LNCaP clone FGC (cell line): ENCODE data around the gene NDUFA11.

Experiments used
- DNase-seq: peaks from one replicate; pipeline ENCODE4 v3.0.0-alpha.2; 2011; ENCODE audit warnings: low read depth
- H3K4me3 ChIP-seq: 2 replicates; pipeline ENCODE4 v1.5.1; 2011; ENCODE audit warnings: mild to moderate bottlenecking, low read depth, low read length, control low read depth
- CTCF ChIP-seq: IDR thresholded peaks from 2 replicates; pipeline ENCODE4 v1.5.1; 2012; ENCODE audit warnings: mild to moderate bottlenecking; ENCODE audit not compliant: control insufficient read depth, insufficient read depth; ENCODE audit errors: extremely low read depth

Gene NDUFA11

DNA sequence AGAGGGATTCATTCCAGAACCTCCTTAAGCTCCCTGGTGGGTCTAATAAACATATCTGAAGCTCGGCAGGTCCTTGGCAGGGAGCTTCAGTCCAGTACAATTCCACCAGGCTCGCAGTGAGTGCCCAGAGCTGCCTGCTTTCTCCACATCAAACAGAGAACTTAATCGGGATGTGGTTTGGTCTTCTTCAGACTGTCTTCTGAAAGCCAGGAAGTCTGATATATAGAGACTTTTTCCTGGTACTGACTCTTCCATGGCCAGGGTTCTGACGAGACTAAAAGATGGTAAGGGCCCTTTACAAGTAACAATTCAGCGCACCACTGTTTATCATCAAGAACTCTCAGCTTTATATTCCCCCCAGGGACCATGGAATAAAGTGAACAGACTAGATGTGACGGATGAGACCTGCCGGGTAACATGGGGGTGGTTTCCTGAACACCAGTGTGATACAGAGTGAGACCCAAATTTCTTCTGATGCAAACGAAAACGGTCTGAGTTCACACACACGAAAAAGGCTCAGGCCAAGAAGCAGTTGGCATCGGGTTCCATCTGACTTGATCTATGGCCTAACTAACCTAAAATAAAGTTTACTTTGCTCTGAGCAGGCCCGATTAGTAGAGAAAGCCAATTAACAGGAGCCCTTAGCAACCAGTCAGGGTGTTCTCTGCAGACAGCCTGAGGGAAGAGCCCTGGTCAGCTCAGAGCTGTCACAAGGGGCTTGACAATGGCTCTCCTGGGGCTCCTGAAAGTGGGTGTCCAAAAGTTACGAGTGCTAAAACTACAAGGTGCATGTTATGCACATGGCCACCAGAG lies 45.4 kb upstream of the NDUFA11 start:
- TF ChIP-seq CTCF, result no peak
- H3K4me3 ChIP-seq, result no peak overlapping the region
- DNase-seq, result no peak

DNA sequence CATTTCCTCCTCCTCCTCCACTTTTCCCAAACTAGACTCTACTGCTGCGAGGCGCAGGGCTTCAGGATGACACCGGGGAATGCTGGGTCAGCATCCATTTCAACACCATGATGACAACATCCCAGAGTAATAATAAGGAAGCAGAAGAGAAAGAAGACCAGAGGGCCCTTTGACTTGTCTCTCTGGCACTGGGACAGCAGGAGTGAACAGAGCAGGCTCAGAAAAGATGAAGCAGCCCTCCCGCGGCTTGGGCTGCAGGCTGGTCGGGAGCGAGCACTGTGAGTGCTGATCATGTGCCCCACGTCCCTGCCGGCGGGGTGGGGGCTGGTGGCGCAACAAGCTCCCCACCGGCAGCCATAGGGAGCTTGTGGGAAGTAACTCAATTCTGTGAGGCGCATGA lies 43.8 kb upstream of the NDUFA11 start:
- H3K4me3 ChIP-seq, result no peak overlapping the region
- TF ChIP-seq CTCF, result no peak
- DNase-seq, result no peak

GRCh38 chr19:5943623-5944022 lies 40.0 kb upstream of the NDUFA11 start:
- TF ChIP-seq CTCF, result no peak
- H3K4me3 ChIP-seq, result no peak overlapping the region
- no peak for DNase-seq

- no peak for TF ChIP-seq CTCF
- no peak for DNase-seq
- no peak overlapping the region for H3K4me3 ChIP-seq
Measured at GRCh38 chr19:5943045-5943444, 39.5 kb upstream of the NDUFA11 start.

GRCh38 chr19:5941673-5942072 lies 38.1 kb upstream of the NDUFA11 start:
- no peak for DNase-seq
- H3K4me3 ChIP-seq, result no peak overlapping the region
- TF ChIP-seq CTCF, result no peak

DNA sequence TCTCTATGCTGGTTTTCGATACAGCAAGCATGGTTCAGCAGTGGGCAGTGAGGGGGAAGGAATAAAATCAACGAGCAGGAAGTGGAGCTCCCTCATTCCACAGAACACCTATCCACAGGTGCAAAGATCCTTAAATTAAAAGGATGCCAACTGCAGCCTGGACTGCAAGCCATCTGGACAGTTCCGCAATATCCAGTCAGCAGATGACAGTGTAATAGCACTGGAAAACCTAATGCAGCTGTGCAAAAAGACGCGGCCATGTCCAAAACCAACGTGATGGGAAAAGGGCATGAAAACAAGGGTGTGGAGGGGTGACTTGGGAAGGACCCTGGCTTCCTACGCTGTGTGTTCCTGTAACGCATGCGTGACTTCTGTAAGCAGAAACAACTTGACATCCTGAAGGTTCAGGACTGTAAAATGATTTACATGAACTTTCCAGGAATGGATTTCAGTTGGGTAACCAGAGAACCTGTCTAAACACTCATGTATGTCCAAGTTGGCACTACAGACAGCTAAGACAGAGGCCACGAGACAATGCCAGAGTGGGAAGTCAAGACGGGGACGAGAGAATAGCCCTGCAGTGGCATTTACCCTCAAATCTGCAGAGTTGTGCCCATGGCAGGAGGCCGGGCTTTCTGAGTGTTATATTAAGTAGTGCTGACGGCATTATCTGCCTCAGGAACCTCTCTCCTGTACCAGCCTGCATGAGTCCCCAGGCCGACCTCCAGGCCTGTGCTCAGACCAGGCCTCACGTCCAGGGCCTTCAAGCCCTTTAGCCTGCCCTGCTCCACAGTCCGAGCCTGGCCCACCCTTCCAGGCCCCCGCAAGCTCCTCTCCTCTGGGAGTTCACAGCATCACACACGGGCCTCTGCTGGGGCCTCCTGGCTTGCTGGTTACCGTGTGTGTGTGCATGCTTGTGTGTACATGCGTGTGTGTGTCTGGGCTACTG lies 36.9 kb upstream of the NDUFA11 start:
- TF ChIP-seq CTCF, result no peak
- H3K4me3 ChIP-seq, result no peak overlapping the region

GRCh38 chr19:5937550-5937949 lies 34.0 kb upstream of the NDUFA11 start:
- H3K4me3 ChIP-seq, result peak overlapping the region; percentile 14; the same call in 1 of the 2 replicates
- TF ChIP-seq CTCF, result no peak
- DNase-seq, result no peak

More for the DNA sequence above, 36.9 kb upstream of the NDUFA11 start:
- DNase-seq, result no peak
